ENCODE data around the gene TNNT3. TPM values are rescaled to one million over a fixed set of nuclear protein-coding genes. Genes with fewer than 3 reads are reported as not detected.

Gene TNNT3
- total RNA-seq, 4 donors from 2014 or later, result 1.5 to 12.9 (median 4.8) TPM

DNA sequence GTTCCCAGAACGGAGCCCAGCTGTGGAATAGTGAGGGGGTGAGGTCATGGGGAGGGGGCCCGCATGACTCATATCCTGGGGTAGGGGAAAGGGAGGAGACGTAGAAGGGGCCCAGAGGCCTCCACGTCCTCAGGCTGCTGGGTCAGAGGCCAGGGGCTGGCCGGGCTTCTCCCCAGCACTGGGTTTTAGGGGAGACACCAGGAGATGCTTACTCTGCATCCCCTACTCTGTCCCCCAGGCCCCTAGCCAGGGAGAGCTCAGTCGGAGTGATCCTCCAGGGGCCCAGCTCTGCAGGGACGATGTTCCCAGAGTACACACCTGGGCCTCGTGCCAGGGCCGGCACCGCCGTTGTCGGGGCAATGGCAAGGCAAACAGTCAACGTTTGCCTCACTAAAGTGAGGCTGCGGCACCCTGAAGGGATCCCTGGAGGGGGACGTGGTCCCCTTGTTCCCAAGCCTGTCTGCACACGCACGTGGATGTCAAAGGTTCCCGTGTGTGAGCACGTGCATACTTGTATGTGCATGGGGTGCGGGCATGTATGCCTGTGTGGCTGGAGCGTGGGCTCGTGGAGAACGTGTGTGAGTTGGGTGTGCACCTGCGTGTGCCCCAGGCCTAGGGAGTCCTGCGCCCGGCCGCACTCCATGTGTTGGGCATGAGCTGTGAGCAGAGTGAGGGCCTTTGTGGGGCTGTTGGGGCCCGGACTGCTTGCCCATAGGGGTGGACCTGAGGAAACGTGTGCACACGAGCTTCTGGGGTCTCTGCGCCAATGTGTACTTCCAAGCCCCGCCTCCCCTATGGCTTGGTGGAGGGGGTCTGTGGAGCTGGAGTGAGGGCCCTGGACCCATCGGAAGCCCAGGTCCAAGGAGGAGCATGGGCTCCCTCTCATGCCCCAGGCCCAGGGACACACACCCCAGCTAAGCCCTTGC is 42.0 kb upstream of the TNNT3 start:
- peak in 1 of 3 donors; percentile 44 for TF ChIP-seq POLR2AphosphoS5 (IDR thresholded peaks at IDR 0.05)
- TF ChIP-seq, protein P1, sequence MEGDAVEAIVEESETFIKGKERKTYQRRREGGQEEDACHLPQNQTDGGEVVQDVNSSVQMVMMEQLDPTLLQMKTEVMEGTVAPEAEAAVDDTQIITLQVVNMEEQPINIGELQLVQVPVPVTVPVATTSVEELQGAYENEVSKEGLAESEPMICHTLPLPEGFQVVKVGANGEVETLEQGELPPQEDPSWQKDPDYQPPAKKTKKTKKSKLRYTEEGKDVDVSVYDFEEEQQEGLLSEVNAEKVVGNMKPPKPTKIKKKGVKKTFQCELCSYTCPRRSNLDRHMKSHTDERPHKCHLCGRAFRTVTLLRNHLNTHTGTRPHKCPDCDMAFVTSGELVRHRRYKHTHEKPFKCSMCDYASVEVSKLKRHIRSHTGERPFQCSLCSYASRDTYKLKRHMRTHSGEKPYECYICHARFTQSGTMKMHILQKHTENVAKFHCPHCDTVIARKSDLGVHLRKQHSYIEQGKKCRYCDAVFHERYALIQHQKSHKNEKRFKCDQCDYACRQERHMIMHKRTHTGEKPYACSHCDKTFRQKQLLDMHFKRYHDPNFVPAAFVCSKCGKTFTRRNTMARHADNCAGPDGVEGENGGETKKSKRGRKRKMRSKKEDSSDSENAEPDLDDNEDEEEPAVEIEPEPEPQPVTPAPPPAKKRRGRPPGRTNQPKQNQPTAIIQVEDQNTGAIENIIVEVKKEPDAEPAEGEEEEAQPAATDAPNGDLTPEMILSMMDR (IDR thresholded peaks at IDR 0.05), result no peak
- no peaks in the 10 kb centered on the region for H3K9me3 ChIP-seq
- H3K4me3 ChIP-seq, result no peak overlapping the region
- peak overlapping the region; percentile 90 for H3K27ac ChIP-seq
- DNase-seq (ENCODE audit: low spot score in 2 of 2), result peak; percentile 85 to 86
- peaks cover 96% of the 10 kb centered on the region for H3K4me1 ChIP-seq
- 17% methylated on average over 14 of the region's 33 CpGs for WGBS
- no peaks in the 10 kb centered on the region for H3K36me3 ChIP-seq
- H3K27me3 ChIP-seq, result no peaks in the 10 kb centered on the region

GRCh38 chr11:1878137-1879031 is 41.1 kb upstream of the TNNT3 start:
- peak overlapping the region; percentile 90 for H3K27ac ChIP-seq
- peaks cover 88% of the 10 kb centered on the region for H3K4me1 ChIP-seq
- WGBS, result 79% methylated on average over 15 of the region's 30 CpGs
- H3K36me3 ChIP-seq, result peaks cover 4% of the 10 kb centered on the region
- no peak overlapping the region for H3K4me3 ChIP-seq
- peak; percentile 69 to 76 for DNase-seq (ENCODE audit: low spot score in 2 of 2)
- no peak for TF ChIP-seq POLR2AphosphoS5 (IDR thresholded peaks at IDR 0.05)
- TF ChIP-seq EP300 (IDR thresholded peaks at IDR 0.05), result no peak
- TF ChIP-seq, protein P1 (IDR thresholded peaks at IDR 0.05), result no peak
- TF ChIP-seq POLR2A (IDR thresholded peaks at IDR 0.05), result no peak
- no peaks in the 10 kb centered on the region for H3K9me3 ChIP-seq
- H3K27me3 ChIP-seq, result no peaks in the 10 kb centered on the region

GRCh38 chr11:1879342-1879940 is 40.1 kb upstream of the TNNT3 start:
- H3K4me1 ChIP-seq, result peaks cover 80% of the 10 kb centered on the region
- peak overlapping the region; percentile 90 for H3K27ac ChIP-seq
- 84% methylated on average over 10 of the region's 13 CpGs for WGBS
- TF ChIP-seq POLR2AphosphoS5 (IDR thresholded peaks at IDR 0.05), result no peak
- TF ChIP-seq, protein P1 (IDR thresholded peaks at IDR 0.05), result no peak
- no peak for TF ChIP-seq POLR2A (IDR thresholded peaks at IDR 0.05)
- TF ChIP-seq EP300 (IDR thresholded peaks at IDR 0.05), result no peak
- no peaks in the 10 kb centered on the region for H3K27me3 ChIP-seq
- H3K9me3 ChIP-seq, result no peaks in the 10 kb centered on the region
- H3K36me3 ChIP-seq, result peaks cover 15% of the 10 kb centered on the region
- no peak overlapping the region for H3K4me3 ChIP-seq
- peak; percentile 54 to 60 for DNase-seq (ENCODE audit: low spot score in 2 of 2)

- Histone ChIP-seq H3K27ac (peak overlapping the region; percentile 90), H3K9me3 (no peaks in the 10 kb centered on the region), H3K36me3 (peaks cover 21% of the 10 kb centered on the region), H3K4me3 (no peak overlapping the region), H3K4me1 (peaks cover 74% of the 10 kb centered on the region), H3K27me3 (no peaks in the 10 kb centered on the region)
- TF ChIP-seq POLR2AphosphoS5 (IDR thresholded peaks at IDR 0.05), result peak in 1 of 3 donors; percentile 34
- TF ChIP-seq POLR2A (IDR thresholded peaks at IDR 0.05), result no peak
- WGBS, result 58% methylated on average over 13 of the region's 32 CpGs
- DNase-seq (ENCODE audit: low spot score in 2 of 2), result peak; percentile 88 to 92
Observed at GRCh38 chr11:1879941-1880720, 39.4 kb upstream of the TNNT3 start.
